SK-N-SH (cell line): ENCODE data around the gene CCDC88C.

Source experiments
- EP300 ChIP-seq, 2 experiments: IDR thresholded peaks; 2 replicates each; pipeline versions ENCODE4 v1.4.0 to v1.6.1; 2012; ENCODE audit warnings: borderline replicate concordance in 1 of 2, low read depth in 1 of 2, low read length in 1 of 2
- EZH2phosphoT487 ChIP-seq: fragments of 200-600 bp; sonication (generic); IDR thresholded peaks from 2 replicates; pipeline ENCODE4 v1.6.1; 2017; ENCODE audit warnings: low read depth, mixed run types, mild to moderate bottlenecking, antibody characterized with exemption, moderate library complexity, borderline replicate concordance
- GABPA ChIP-seq: IDR thresholded peaks from 2 replicates; pipeline ENCODE4 v1.4.0; 2012; ENCODE audit warnings: low read depth, mild to moderate bottlenecking
- NFIC ChIP-seq: IDR thresholded peaks from 2 replicates; pipeline ENCODE4 v1.4.0; 2012; ENCODE audit warnings: borderline replicate concordance
- NRF1 ChIP-seq: IDR thresholded peaks from 2 replicates; pipeline ENCODE4 v1.6.1; 2012; ENCODE audit warnings: low read depth, mild to moderate bottlenecking, low read length
- POLR2AphosphoS5 ChIP-seq: IDR thresholded peaks from 2 replicates; pipeline ENCODE4 v1.6.1; 2012; ENCODE audit warnings: low read depth, low read length
- RXRA ChIP-seq: IDR thresholded peaks from 2 replicates; pipeline ENCODE4 v1.4.0; 2012; ENCODE audit warnings: low read depth, mild to moderate bottlenecking, borderline replicate concordance
- TAF1 ChIP-seq: IDR thresholded peaks from 2 replicates; pipeline ENCODE4 v1.6.1; 2012; ENCODE audit warnings: low read depth, mild to moderate bottlenecking, low read length, moderate library complexity, borderline replicate concordance
- ZBTB33 ChIP-seq: IDR thresholded peaks from 2 replicates; pipeline ENCODE4 v1.4.0; 2012; ENCODE audit warnings: low read depth, borderline replicate concordance
- TF ChIP-seq, protein P1 (sequence below): fragments of 200-600 bp; sonication (generic); IDR thresholded peaks from 2 replicates; pipeline ENCODE4 v1.6.1; 2017; ENCODE audit warnings: antibody characterized with exemption, mild to moderate bottlenecking, moderate library complexity
- TF ChIP-seq, protein P2 (sequence below): IDR thresholded peaks from 2 replicates; pipeline ENCODE4; 2012
- TF ChIP-seq, protein P3 (sequence below): IDR thresholded peaks from 2 replicates; pipeline ENCODE4 v1.4.0; 2012; ENCODE audit warnings: low read depth

GRCh38 chr14:91350483-91350812 lies 67.2 kb downstream of the CCDC88C start:
- TF ChIP-seq, protein P1, sequence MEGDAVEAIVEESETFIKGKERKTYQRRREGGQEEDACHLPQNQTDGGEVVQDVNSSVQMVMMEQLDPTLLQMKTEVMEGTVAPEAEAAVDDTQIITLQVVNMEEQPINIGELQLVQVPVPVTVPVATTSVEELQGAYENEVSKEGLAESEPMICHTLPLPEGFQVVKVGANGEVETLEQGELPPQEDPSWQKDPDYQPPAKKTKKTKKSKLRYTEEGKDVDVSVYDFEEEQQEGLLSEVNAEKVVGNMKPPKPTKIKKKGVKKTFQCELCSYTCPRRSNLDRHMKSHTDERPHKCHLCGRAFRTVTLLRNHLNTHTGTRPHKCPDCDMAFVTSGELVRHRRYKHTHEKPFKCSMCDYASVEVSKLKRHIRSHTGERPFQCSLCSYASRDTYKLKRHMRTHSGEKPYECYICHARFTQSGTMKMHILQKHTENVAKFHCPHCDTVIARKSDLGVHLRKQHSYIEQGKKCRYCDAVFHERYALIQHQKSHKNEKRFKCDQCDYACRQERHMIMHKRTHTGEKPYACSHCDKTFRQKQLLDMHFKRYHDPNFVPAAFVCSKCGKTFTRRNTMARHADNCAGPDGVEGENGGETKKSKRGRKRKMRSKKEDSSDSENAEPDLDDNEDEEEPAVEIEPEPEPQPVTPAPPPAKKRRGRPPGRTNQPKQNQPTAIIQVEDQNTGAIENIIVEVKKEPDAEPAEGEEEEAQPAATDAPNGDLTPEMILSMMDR, result no peak
- TF ChIP-seq EP300 (IDR thresholded peaks at IDR 0.05; ENCODE audit: borderline replicate concordance in 1 of 2, low read depth in 1 of 2, low read length in 1 of 2) (no peak), RXRA (no peak), ZBTB33 (no peak), TAF1 (no peak), NFIC (no peak), EZH2phosphoT487 (no peak), POLR2AphosphoS5 (no peak), GABPA (no peak), NRF1 (no peak)
- TF ChIP-seq, protein P2, sequence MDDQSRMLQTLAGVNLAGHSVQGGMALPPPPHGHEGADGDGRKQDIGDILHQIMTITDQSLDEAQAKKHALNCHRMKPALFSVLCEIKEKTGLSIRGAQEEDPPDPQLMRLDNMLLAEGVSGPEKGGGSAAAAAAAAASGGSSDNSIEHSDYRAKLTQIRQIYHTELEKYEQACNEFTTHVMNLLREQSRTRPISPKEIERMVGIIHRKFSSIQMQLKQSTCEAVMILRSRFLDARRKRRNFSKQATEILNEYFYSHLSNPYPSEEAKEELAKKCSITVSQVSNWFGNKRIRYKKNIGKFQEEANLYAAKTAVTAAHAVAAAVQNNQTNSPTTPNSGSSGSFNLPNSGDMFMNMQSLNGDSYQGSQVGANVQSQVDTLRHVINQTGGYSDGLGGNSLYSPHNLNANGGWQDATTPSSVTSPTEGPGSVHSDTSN, result no peak
- TF ChIP-seq, protein P3, sequence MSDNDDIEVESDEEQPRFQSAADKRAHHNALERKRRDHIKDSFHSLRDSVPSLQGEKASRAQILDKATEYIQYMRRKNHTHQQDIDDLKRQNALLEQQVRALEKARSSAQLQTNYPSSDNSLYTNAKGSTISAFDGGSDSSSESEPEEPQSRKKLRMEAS, result no peak
